ENCODE measurements around the gene TPTE. TPM values are rescaled to one million over a fixed set of nuclear protein-coding genes. Genes with fewer than 3 reads are reported as not detected.
"Not testable (repeated sequence)": the region's sequence is repeated elsewhere in the genome, so short reads cannot be mapped to it uniquely, and the experiment has no call there.

Gene TPTE
- total and polyA plus RNA-seq, 4 donors, result 0.08 TPM; not detected in 3

DNA sequence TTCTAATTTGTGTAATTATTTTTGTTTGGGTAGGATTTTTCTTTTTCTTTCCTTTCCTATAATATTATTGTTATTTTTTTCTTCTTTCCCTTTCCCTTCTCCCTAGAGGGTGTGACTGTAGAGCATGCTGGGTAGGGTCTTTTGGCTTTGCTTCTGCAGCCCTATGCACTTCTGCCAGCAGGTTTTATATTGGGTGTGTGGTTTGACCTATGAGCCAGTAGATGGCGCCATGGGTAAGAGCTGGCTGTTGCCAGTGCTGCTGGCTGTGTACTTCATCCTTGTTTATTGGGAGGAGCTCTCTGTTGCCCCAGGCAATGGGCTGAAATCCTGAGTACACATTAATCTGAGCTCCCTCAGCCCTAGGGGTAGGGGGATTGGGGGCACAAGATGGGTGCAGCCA is 67.7 kb downstream of the TPTE start:
- H3K9me3 ChIP-seq (ENCODE audit: control insufficient read depth, low read length); H3K27ac ChIP-seq (ENCODE audit: low read depth in 1 of 2, low read length in 2 of 2); H3K4me3 ChIP-seq (ENCODE audit: low read length in 2 of 2); H3K27me3 ChIP-seq (ENCODE audit: control insufficient read depth in 1 of 2, insufficient read depth in 2 of 2, low read length in 1 of 2); ATAC-seq (ENCODE audit: low FRiP score); DNase-seq; H3K4me1 ChIP-seq (ENCODE audit: control insufficient read depth in 1 of 2, insufficient read depth in 2 of 2, low read length in 2 of 2); H3K36me3 ChIP-seq (ENCODE audit: control insufficient read depth in 1 of 2, insufficient read depth in 2 of 2, low read length in 1 of 2); intact Hi-C loops (cut with DNase I): not testable (repeated sequence)
- WGBS, 2 donors, result 0% methylated on average over 1 of the region's 1 CpG

DNA sequence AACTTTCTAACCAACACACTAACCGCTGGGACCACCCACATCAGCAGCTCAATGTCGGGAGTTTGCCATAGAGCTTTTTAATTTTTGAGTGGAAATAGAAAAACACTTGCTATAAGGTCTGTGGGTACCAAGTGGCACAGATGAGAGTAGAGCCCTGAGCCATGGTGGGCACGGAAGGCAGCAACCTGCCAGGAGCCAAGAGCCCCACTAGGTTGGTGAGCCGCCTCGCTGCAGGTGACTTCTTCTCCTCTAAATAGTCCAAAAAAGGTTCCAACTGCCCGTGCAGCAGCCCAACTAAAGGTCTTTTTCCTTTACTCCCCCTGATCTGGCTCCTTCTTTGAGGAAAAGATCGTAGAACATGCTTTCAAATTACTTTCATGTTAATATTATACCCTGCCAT is 85.7 kb downstream of the TPTE start:
- H3K27me3 ChIP-seq (ENCODE audit: control insufficient read depth in 1 of 2, insufficient read depth in 2 of 2, low read length in 1 of 2); ATAC-seq (ENCODE audit: low FRiP score); intact Hi-C loops (cut with DNase I); H3K36me3 ChIP-seq (ENCODE audit: control insufficient read depth in 1 of 2, insufficient read depth in 2 of 2, low read length in 1 of 2); H3K9me3 ChIP-seq (ENCODE audit: control insufficient read depth, low read length); H3K4me3 ChIP-seq (ENCODE audit: low read length in 2 of 2); H3K27ac ChIP-seq (ENCODE audit: low read depth in 1 of 2, low read length in 2 of 2); H3K4me1 ChIP-seq (ENCODE audit: control insufficient read depth in 1 of 2, insufficient read depth in 2 of 2, low read length in 2 of 2); DNase-seq: not testable (repeated sequence)
- 64 to 66% methylated on average over 7 of the region's 7 CpGs for WGBS, 2 donors

DNA sequence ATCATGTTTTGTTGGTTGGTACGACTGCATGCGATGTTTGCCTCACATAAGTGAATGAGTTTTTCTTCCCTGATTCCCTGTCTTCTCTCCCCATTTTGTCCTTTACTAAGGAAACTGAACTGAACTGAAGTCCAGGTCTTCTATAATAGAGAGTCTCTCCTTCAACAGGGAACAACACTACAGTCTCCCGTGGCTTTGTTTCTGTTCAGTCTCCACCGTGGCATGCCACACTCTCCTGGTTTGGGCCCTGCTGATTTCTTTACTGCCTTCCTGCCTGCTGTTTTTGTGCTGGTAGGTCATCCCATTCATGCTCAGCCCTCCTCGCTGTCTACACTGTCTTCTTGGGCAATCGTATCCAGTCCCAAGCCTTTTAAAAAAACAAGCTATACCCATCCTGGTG is 92.9 kb downstream of the TPTE start:
- intact Hi-C loops (cut with DNase I); H3K9me3 ChIP-seq (ENCODE audit: control insufficient read depth, low read length); H3K4me3 ChIP-seq (ENCODE audit: low read length in 2 of 2); DNase-seq; H3K27ac ChIP-seq (ENCODE audit: low read depth in 1 of 2, low read length in 2 of 2); H3K4me1 ChIP-seq (ENCODE audit: control insufficient read depth in 1 of 2, insufficient read depth in 2 of 2, low read length in 2 of 2); H3K36me3 ChIP-seq (ENCODE audit: control insufficient read depth in 1 of 2, insufficient read depth in 2 of 2, low read length in 1 of 2); H3K27me3 ChIP-seq (ENCODE audit: control insufficient read depth in 1 of 2, insufficient read depth in 2 of 2, low read length in 1 of 2): not testable (repeated sequence)
- WGBS, 2 donors, result 74 to 77% methylated on average over 6 of the region's 6 CpGs
- ATAC-seq (ENCODE audit: low FRiP score), result peak; percentile 68

DNA sequence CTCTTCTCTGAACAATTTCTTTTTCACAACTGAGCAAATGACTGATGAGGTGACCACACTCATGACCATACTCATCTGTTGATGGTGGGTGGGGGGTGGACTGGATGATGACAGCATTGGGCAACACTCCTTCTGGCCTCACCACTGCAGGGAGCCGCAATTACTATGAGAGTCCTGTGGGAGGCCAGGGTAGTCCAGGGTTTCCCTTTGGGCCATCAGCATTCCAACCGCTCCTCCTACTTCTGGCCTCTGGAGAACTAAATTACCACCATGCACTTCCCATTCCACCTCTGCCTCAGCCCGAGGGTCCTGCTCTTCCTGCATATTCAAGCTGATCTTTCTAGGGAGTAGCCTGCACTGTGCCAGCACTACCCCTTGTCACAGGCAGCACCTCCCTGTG is 94.7 kb downstream of the TPTE start:
- 71 to 75% methylated on average over 3 of the region's 3 CpGs for WGBS, 2 donors
- H3K27ac ChIP-seq (ENCODE audit: low read depth in 1 of 2, low read length in 2 of 2); H3K36me3 ChIP-seq (ENCODE audit: control insufficient read depth in 1 of 2, insufficient read depth in 2 of 2, low read length in 1 of 2); H3K27me3 ChIP-seq (ENCODE audit: control insufficient read depth in 1 of 2, insufficient read depth in 2 of 2, low read length in 1 of 2); DNase-seq; H3K9me3 ChIP-seq (ENCODE audit: control insufficient read depth, low read length); H3K4me1 ChIP-seq (ENCODE audit: control insufficient read depth in 1 of 2, insufficient read depth in 2 of 2, low read length in 2 of 2); H3K4me3 ChIP-seq (ENCODE audit: low read length in 2 of 2); intact Hi-C loops (cut with DNase I); ATAC-seq (ENCODE audit: low FRiP score): not testable (repeated sequence)

DNA sequence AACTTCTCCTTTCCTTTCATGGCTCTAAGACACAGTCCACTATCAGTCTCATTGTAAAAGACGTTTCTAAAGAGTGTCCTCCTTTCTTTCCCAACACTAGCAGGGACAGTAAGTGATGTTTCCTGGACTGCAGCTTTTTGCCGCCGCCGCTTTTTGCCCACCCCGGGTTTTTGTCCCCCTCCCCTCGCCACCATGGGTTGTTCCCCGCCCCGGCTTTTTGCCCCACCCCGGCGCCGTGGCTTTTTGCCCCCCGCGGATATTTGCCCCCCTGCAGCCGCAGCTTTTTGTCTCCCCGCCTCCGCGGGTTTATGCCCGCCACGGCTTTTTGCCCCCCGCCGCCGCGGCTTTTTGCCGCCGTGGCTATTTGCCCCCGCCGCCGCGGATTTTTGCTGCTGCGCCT is 95.2 kb downstream of the TPTE start:
- Histone ChIP-seq H3K4me1 (ENCODE audit: control insufficient read depth in 1 of 2, insufficient read depth in 2 of 2, low read length in 2 of 2) (no peaks in the 10 kb centered on the region), H3K27ac (ENCODE audit: low read depth in 1 of 2, low read length in 2 of 2) (no peak overlapping the region), H3K36me3 (ENCODE audit: control insufficient read depth in 1 of 2, insufficient read depth in 2 of 2, low read length in 1 of 2) (no peaks in the 10 kb centered on the region), H3K9me3 (ENCODE audit: control insufficient read depth, low read length) (peaks cover 6% of the 10 kb centered on the region), H3K4me3 (ENCODE audit: low read length in 2 of 2) (no peak overlapping the region), H3K27me3 (ENCODE audit: control insufficient read depth in 1 of 2, insufficient read depth in 2 of 2, low read length in 1 of 2) (no peaks in the 10 kb centered on the region)
- no peak for ATAC-seq (ENCODE audit: low FRiP score)
- DNase-seq, result no peak
- WGBS, 2 donors, result 65 to 69% methylated on average over 23 to 30 of the region's 30 CpGs
- intact Hi-C loops (cut with DNase I), result no loop called here

DNA sequence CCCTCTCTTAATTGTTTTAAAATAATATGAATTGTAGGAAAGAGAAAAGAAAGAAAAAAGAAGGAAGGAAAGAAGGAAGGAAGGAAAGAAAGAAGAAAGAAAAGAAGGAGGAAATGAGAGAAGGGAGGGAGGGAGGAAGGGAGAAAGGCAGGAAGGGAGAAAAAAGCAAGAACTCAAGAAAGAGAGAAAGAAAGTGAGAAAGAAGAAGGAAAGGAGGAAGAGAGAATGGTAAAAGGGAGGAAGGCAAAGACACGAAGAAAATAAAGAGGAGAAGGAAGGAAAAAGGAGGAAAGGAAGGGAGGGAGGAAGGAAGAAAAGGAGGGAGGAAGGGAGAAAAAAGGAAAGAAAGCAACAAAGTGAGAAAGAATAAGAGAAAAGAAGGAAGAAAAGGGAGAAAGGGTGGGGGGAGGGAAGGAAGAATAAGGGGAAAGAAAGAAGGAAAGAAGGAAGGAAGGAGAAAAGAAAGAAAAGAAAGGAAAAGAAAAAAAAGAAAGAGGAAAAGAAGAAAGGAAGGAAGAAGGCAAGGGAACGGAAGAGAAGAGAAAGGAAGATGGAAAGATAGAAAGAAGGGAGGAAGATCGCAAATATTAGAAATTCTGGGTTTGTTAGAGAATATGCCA is 95.9 kb downstream of the TPTE start:
- 55 to 62% methylated on average over 3 of the region's 3 CpGs for WGBS, 2 donors
- ATAC-seq (ENCODE audit: low FRiP score); H3K36me3 ChIP-seq (ENCODE audit: control insufficient read depth in 1 of 2, insufficient read depth in 2 of 2, low read length in 1 of 2); intact Hi-C loops (cut with DNase I); DNase-seq; H3K27me3 ChIP-seq (ENCODE audit: control insufficient read depth in 1 of 2, insufficient read depth in 2 of 2, low read length in 1 of 2); H3K9me3 ChIP-seq (ENCODE audit: control insufficient read depth, low read length); H3K4me3 ChIP-seq (ENCODE audit: low read length in 2 of 2); H3K4me1 ChIP-seq (ENCODE audit: control insufficient read depth in 1 of 2, insufficient read depth in 2 of 2, low read length in 2 of 2); H3K27ac ChIP-seq (ENCODE audit: low read depth in 1 of 2, low read length in 2 of 2): not testable (repeated sequence)

DNA sequence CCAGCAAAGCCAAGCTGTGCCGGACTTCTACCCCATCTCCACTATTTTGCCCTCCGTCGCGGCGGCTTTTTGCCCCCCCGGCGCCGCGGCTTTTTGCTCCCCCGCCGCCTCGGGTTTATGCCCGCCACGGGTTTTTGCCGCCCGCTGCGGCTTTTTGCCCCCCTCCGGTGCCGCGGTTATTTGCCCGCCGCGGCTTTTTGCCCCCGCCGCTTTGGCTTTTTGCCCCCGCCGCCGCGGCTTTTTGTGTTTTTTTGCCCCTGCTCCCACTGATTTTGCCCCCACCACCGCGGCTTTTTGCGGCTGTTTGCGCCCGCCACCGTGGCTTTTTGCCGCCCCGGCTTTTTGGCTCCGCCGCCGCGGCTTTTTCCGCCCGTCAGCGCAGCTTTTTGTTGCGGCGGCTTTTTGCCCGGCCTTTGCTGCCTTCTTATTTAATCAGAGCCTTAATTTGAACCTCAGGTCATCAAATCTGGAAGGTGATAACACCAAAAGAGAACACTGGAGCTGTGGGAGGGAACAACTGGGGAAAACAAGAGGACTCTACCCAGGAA is 106.0 kb downstream of the TPTE start:
- Histone ChIP-seq H3K9me3 (ENCODE audit: control insufficient read depth, low read length) (no peaks in the 10 kb centered on the region), H3K4me3 (ENCODE audit: low read length in 2 of 2) (no peak overlapping the region), H3K36me3 (ENCODE audit: control insufficient read depth in 1 of 2, insufficient read depth in 2 of 2, low read length in 1 of 2) (no peaks in the 10 kb centered on the region), H3K27me3 (ENCODE audit: control insufficient read depth in 1 of 2, insufficient read depth in 2 of 2, low read length in 1 of 2) (no peaks in the 10 kb centered on the region), H3K4me1 (ENCODE audit: control insufficient read depth in 1 of 2, insufficient read depth in 2 of 2, low read length in 2 of 2) (no peaks in the 10 kb centered on the region), H3K27ac (ENCODE audit: low read depth in 1 of 2, low read length in 2 of 2) (no peak overlapping the region)
- ATAC-seq (ENCODE audit: low FRiP score) (peak; percentile 52), DNase-seq (no peak)
- intact Hi-C loops (cut with DNase I), result no loop called here
- 56 to 57% methylated on average over 47 of the region's 47 CpGs for WGBS, 2 donors

DNA sequence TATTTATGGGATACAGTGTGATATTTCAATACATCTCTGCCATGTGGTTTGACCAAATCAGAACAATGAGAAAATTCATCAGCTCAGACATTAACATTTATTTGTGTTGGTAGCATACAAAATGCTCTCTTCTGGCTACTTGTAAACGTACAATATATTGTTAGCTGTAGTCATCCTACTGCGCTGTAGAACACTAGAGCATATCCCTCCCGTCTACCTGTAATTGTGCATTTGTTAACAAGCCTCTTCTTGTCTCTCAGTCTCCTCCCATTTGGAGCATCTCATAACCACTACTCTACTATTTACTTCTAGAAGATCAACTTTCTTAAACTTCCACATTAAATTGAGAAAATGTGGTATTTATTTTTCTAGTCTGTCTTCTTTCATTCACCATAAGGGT is 107.9 kb downstream of the TPTE start:
- H3K4me3 ChIP-seq (ENCODE audit: low read length in 2 of 2); DNase-seq; H3K9me3 ChIP-seq (ENCODE audit: control insufficient read depth, low read length); H3K27me3 ChIP-seq (ENCODE audit: control insufficient read depth in 1 of 2, insufficient read depth in 2 of 2, low read length in 1 of 2); H3K4me1 ChIP-seq (ENCODE audit: control insufficient read depth in 1 of 2, insufficient read depth in 2 of 2, low read length in 2 of 2); intact Hi-C loops (cut with DNase I); H3K36me3 ChIP-seq (ENCODE audit: control insufficient read depth in 1 of 2, insufficient read depth in 2 of 2, low read length in 1 of 2); H3K27ac ChIP-seq (ENCODE audit: low read depth in 1 of 2, low read length in 2 of 2): not testable (repeated sequence)
- WGBS, 2 donors, result 68 to 70% methylated on average over 3 of the region's 3 CpGs
- ATAC-seq (ENCODE audit: low FRiP score), result peak; percentile 60

DNA sequence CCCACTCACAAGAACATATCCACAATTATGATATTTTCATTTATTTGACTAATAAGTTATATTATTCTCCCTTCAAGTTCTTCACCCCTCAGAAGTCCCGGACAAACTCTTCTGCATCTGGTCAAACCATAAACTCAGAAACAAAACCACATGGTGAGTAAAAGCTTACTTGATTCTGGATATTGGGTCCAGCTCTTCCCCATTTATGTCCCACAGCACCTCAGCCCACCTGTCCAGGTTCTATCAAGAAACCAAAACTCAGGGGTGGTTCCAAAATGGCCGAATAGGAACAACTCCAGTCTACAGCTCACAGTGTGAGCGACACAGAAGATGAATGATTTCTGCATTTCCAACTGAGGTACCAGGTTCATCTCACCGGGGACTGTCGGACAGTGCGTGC is 109.4 kb downstream of the TPTE start:
- H3K4me1 ChIP-seq (ENCODE audit: control insufficient read depth in 1 of 2, insufficient read depth in 2 of 2, low read length in 2 of 2); intact Hi-C loops (cut with DNase I); H3K4me3 ChIP-seq (ENCODE audit: low read length in 2 of 2); H3K27ac ChIP-seq (ENCODE audit: low read depth in 1 of 2, low read length in 2 of 2); H3K9me3 ChIP-seq (ENCODE audit: control insufficient read depth, low read length); DNase-seq; H3K36me3 ChIP-seq (ENCODE audit: control insufficient read depth in 1 of 2, insufficient read depth in 2 of 2, low read length in 1 of 2); H3K27me3 ChIP-seq (ENCODE audit: control insufficient read depth in 1 of 2, insufficient read depth in 2 of 2, low read length in 1 of 2): not testable (repeated sequence)
- WGBS, 2 donors, result 64% methylated on average over 6 of the region's 6 CpGs
- ATAC-seq (ENCODE audit: low FRiP score), result peak; percentile 62

Measured in aorta (tissue), 5 donors.